ENCODE measurements around the gene MYLK3. TPM values are rescaled to one million over a fixed set of nuclear protein-coding genes. Genes with fewer than 3 reads are reported as not detected.

MYLK3 gene
- total and polyA plus RNA-seq, 8 donors = 0.11 to 0.37 (median 0.19) TPM

DNA sequence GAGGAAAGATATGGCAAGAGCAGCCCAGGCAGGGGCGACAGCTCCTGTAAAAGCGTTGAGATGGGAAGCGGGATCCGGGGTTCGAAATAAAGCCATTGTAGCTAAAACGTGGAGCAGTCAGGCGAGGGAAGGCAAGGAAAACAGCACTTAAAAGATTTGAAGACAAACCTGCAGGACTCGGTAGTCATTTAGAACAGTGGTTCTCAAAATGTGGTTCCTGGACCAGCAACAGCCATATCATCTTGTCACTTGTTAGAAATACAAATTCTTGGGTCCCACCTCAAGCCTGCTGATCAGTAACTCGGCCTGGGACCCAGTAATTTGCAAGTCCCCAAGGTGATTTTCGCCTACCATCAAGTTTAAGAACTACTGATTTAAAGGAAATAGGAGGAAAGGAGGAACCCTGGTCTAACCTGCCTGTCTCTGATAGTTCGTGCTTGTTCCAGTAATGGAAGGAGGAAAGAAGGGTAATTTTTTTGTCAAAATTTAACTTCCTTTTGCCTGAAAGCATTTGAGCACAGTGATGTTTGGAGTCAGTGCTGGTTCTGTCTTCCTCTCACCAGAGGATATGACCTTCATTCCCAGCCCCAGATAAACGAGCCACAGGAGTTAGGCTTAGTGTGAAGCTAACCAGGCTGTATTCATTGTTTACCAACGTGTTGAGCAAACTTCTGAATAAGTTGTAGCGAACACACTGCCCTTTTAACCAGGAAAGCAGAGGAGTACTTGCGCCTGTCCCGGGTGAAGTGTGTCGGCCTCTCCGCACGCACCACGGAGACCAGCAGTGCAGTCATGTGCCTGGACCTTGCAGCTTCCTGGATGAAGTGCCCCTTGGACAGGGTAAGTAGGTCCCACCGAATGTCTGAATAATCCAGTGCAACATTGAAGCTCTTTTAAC is 57.6 kb downstream of the MYLK3 start:
- TF ChIP-seq, protein P1, sequence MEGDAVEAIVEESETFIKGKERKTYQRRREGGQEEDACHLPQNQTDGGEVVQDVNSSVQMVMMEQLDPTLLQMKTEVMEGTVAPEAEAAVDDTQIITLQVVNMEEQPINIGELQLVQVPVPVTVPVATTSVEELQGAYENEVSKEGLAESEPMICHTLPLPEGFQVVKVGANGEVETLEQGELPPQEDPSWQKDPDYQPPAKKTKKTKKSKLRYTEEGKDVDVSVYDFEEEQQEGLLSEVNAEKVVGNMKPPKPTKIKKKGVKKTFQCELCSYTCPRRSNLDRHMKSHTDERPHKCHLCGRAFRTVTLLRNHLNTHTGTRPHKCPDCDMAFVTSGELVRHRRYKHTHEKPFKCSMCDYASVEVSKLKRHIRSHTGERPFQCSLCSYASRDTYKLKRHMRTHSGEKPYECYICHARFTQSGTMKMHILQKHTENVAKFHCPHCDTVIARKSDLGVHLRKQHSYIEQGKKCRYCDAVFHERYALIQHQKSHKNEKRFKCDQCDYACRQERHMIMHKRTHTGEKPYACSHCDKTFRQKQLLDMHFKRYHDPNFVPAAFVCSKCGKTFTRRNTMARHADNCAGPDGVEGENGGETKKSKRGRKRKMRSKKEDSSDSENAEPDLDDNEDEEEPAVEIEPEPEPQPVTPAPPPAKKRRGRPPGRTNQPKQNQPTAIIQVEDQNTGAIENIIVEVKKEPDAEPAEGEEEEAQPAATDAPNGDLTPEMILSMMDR (IDR thresholded peaks at IDR 0.05) = no peak
- Histone ChIP-seq H3K27ac (no peak overlapping the region), H3K36me3 (no peaks in the 10 kb centered on the region), H3K4me3 (peak overlapping the region in 3 of 4 donors; percentile 66 to 88 (median 82)), H3K4me1 (peaks cover 3 to 27% (median 15%) of the 10 kb centered on the region in 3 donors), H3K9me3 (no peaks in the 10 kb centered on the region), H3K27me3 (no peaks in the 10 kb centered on the region)
- no peak for FAIRE-seq
- no peak for DNase-seq
- 7 to 11% methylated on average over 21 of the region's 21 CpGs for WGBS, 2 donors
- no peak for ATAC-seq
- intact Hi-C loops (cut with DNase I) = no loop called here

DNA sequence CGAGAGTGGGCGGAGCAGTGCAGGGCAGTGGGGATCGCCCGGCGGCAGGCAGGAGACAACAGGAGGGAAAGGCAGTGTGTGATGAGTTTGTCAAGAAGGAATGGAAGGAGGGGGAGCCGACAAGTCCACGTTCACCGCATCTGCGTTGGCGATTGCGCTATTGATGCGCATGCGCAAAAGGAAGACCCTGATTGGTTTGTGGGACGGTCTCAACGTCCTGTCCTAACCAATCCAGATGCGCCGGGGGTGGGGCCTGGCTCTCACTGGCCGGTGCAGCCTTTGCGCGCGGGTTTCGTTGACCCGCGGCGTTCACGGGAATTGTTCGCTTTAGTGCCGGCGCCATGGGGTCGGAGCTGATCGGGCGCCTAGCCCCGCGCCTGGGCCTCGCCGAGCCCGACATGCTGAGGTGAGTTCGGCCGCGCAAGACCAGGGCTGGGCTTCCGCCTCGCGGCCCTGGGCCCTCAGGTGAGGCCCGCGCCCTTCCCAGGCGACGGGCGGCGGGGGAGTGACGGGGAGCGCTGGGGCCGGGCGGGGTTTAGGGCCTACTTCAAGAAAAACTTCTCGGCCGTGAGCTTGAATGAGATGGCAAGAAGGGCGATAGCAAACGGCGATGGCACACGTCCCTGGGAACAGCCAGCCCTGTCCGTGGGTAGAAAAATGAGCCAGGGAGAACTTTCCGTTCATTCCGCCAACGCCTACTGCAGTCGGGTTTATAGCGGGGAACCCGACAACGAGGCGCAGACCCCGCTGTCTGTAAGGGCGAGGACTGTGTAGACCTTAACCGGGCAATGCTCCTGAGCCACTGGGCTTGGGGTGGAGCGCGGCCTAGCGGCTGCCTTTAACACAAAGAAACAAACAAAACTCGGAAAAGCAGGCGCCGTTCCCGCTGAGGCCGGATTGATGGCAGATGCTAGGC is 58.5 kb downstream of the MYLK3 start, which contains the start of gene ORC6:
Gene ORC6 (plus strand): TSS at position 295 of the 916 bp plus-strand sequence. CDS start 47 bp downstream, at position 342.
- H3K4me3 ChIP-seq = peak within 1 kb of the TSS; percentile 63 to 88 (median 74)
- H3K9me3 ChIP-seq = no peaks in the 10 kb centered on the region
- ATAC-seq (peak; percentile 84 to 92 (median 88)), DNase-seq (peak; percentile 95 to 99 (median 96)), FAIRE-seq (no peak)
- no peaks in the 10 kb centered on the region for H3K27me3 ChIP-seq
- H3K27ac ChIP-seq = peak within 1 kb of the TSS; percentile 86 to 87 (median 86)
- WGBS, 2 donors = 0% methylated on average over 76 to 79 of the region's 79 CpGs
- TF ChIP-seq, protein P1 (IDR thresholded peaks at IDR 0.05) = no peak
- peaks cover 5 to 27% (median 20%) of the 10 kb centered on the region in 3 donors for H3K4me1 ChIP-seq
- intact Hi-C loops (cut with DNase I) = no loop called here
- no peaks in the 10 kb centered on the region for H3K36me3 ChIP-seq

DNA sequence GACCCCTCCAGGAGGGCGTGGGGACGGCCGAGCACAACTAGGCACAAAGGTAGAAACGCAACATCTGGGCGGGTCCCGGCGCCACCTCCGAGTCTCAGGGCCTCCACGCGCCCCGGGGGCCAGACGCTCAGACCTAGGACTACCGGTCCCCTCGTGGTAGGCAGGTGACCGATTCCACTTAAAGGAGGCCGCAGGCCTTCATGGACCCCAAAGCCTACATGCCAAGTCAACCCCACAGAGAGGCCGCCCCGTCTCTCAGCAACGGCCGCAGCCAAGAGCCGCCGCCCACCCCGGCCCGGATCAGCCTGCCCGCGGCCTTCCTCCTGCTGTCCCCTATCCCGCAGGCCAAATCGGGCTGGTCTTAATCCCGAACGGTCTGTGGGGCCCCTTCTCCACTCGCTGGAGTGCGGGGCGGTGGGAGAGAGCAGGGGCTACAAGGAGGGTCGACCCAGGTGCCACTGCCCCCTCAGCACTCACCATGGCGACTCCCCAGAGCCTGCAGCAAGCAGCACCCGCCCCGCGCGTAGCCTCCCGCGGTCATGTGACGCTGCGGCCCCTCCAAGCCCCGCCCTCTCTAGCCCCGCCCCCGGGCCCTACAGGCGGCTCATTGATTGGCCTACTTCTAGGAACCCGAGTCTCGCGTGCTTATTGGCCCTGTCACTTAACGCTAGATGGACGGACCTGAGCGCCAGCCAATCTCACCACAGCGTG is 59.3 kb downstream of the MYLK3 start, which contains the start of gene VPS35:
Gene VPS35 (minus strand): TSS at position 525 of the 711 bp plus-strand sequence. CDS start 45 bp downstream, at position 480.
- Histone ChIP-seq H3K36me3 (no peaks in the 10 kb centered on the region), H3K27ac (peak within 1 kb of the TSS; percentile 86 to 87 (median 86)), H3K9me3 (no peaks in the 10 kb centered on the region), H3K4me3 (peak within 1 kb of the TSS; percentile 63 to 88 (median 74)), H3K27me3 (no peaks in the 10 kb centered on the region), H3K4me1 (peaks cover 5 to 31% (median 23%) of the 10 kb centered on the region in 3 donors)
- FAIRE-seq = no peak
- TF ChIP-seq, protein P1 (IDR thresholded peaks at IDR 0.05) = no peak
- intact Hi-C loops (cut with DNase I) = no loop called here
- 0 to 1% methylated on average over 52 to 54 of the region's 54 CpGs for WGBS, 2 donors
- DNase-seq = peak; percentile 99 to 100 (median 99)
- ATAC-seq = peak; percentile 93 to 98 (median 94)

DNA sequence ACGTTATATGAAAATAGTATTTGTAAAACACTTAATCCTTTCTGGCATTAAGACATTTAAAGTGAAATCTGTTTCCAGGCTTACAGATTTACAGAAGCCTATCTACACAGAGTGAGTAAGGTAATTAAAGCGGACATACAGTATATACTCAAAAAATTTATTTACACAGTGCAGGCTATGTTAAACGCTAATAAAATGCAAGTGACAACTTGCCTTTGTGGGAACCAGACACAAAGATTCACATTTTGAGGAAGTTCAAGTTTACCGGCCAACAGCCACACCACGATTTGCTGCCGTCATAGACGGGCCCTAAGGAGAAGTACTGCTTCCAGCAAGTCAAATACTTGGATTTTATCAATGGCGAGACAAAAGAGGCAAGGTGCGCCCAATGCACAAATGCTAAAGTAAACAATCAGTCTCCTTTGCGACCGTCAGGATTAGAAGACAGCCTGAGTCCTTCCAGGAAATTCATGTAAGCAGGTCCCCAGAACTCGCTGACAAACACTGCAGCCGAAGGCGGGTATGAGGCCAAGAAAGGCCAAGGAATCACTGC is 60.0 kb downstream of the MYLK3 start:
- Histone ChIP-seq H3K27me3 (no peaks in the 10 kb centered on the region), H3K4me1 (peaks cover 5 to 31% (median 23%) of the 10 kb centered on the region in 3 donors), H3K36me3 (no peaks in the 10 kb centered on the region), H3K9me3 (no peaks in the 10 kb centered on the region), H3K27ac (peak overlapping the region; percentile 86 to 87 (median 86)), H3K4me3 (peak overlapping the region; percentile 63 to 88 (median 74))
- intact Hi-C loops (cut with DNase I) = no loop called here
- DNase-seq = peak in 1 of 6 donors; percentile 45
- 1% methylated on average over 14 of the region's 14 CpGs for WGBS, 2 donors
- no peak for FAIRE-seq
- ATAC-seq = peak in 3 of 4 donors; percentile 1 to 8 (median 7)
- TF ChIP-seq, protein P1 (IDR thresholded peaks at IDR 0.05) = no peak

Data from pancreas (tissue), 10 donors.